Gastroesophageal sphincter (tissue), 3 donors: Measurements from ENCODE around the gene SNCAIP.

Experiments
- CTCF ChIP-seq, 4 experiments: fragments of 200-600 bp in 2 of 4; fragments of 450-650 bp in 2 of 4; sonication (generic) in 1 of 4; IDR thresholded peaks; one replicate each; pipeline ENCODE4 v1.5.1; 2017 to 2019; ENCODE audit warnings: antibody characterized with exemption in 4 of 4, mild to moderate bottlenecking in 2 of 4, moderate library complexity in 2 of 4
- EP300 ChIP-seq: sonication (generic); formaldehyde crosslinking; IDR thresholded peaks from one replicate; pipeline ENCODE4 v1.6.1; 2017; ENCODE audit warnings: antibody characterized with exemption, mild to moderate bottlenecking
- POLR2A ChIP-seq, 2 donors: fragments of 450-650 bp; IDR thresholded peaks; one replicate each; pipeline ENCODE4 v1.6.1; 2017; ENCODE audit warnings: antibody characterized with exemption in 2 of 2, mild to moderate bottlenecking in 2 of 2, moderate library complexity in 1 of 2
- POLR2AphosphoS5 ChIP-seq: sonication (generic); formaldehyde crosslinking; IDR thresholded peaks from one replicate; pipeline ENCODE4 v1.6.1; 2017; ENCODE audit warnings: antibody characterized with exemption

- no peak for TF ChIP-seq POLR2A (IDR thresholded peaks at IDR 0.05)
- no peak for TF ChIP-seq EP300
- no peak for TF ChIP-seq CTCF (IDR thresholded peaks at IDR 0.05)
- no peak for TF ChIP-seq POLR2AphosphoS5
Observed at GRCh38 chr5:122406181-122406580, 94.1 kb downstream of the SNCAIP start.
